Panc1 (cell line): ENCODE measurements around the gene SCGB2A2. TPM values are rescaled to one million over a fixed set of nuclear protein-coding genes. Genes with fewer than 3 reads are reported as not detected.

ENCODE experiments used
- ATAC-seq: fragments of 200-7000 bp; cut with Tn5 transposase; 2 replicates; pipeline ENCODE4 v1.9.1; 2020; ENCODE audit warnings: mild to moderate bottlenecking, moderate library complexity
- BruUV-seq: library from RNA; stranded (reverse); fragments of 400-500 nt; replicated peaks from 2 replicates; lab custom pipeline; 2021; lab: Mats Ljungman, UMichigan
- CTCF ChIA-PET: fragments of 300-600 bp; sonication (Branson Sonifier 250); formaldehyde crosslinking; loops from one replicate; lab custom pipeline; 2022; ENCODE audit warnings: antibody characterized with exemption; lab: Charles Lee
- POLR2A ChIA-PET: fragments of 300-600 bp; sonication (Branson Sonifier 250); formaldehyde crosslinking; loops from one replicate; lab custom pipeline; 2022; ENCODE audit warnings: antibody characterized with exemption; lab: Charles Lee
- DNase-seq: peaks from one replicate; pipeline ENCODE4 v3.0.0-alpha.2; 2010; ENCODE audit warnings: low read depth, low spot score
- H3K27ac ChIP-seq: 2 replicates; pipeline ENCODE4 v1.5.1; 2011; ENCODE audit warnings: mild to moderate bottlenecking, low read length, inconsistent platforms
- H3K27me3 ChIP-seq: fragments of 200-500 bp; sonication (Bioruptor generic); 2 replicates; pipeline ENCODE4 v1.6.0; 2014; ENCODE audit warnings: low read length, inconsistent platforms; ENCODE audit not compliant: control insufficient read depth, insufficient read depth
- H3K36me3 ChIP-seq: fragments of 200-500 bp; sonication (Bioruptor generic); 2 replicates; pipeline ENCODE4 v1.5.1; 2014; ENCODE audit warnings: inconsistent platforms, mild to moderate bottlenecking, low read length, moderate library complexity; ENCODE audit not compliant: control insufficient read depth, insufficient read depth
- H3K4me1 ChIP-seq: 2 replicates; pipeline ENCODE4 v1.5.1; 2011; ENCODE audit warnings: inconsistent platforms, mild to moderate bottlenecking, low read length, moderate library complexity; ENCODE audit not compliant: control insufficient read depth, insufficient read depth
- H3K4me3 ChIP-seq, 2 experiments: 2 replicates each; pipeline ENCODE4 v1.5.1; 2011 to 2012; ENCODE audit warnings: low read depth in 2 of 2, low read length in 2 of 2, mild to moderate bottlenecking in 2 of 2, inconsistent platforms in 1 of 2, moderate library complexity in 1 of 2
- H3K9me3 ChIP-seq: fragments of 200-500 bp; sonication (Bioruptor generic); 2 replicates; pipeline ENCODE4 v1.5.1; 2014; ENCODE audit warnings: low read depth, mild to moderate bottlenecking, inconsistent platforms, low read length, moderate library complexity; ENCODE audit not compliant: control insufficient read depth, insufficient read depth
- POLR2AphosphoS5 ChIP-seq: IDR thresholded peaks from 2 replicates; pipeline ENCODE4 v1.6.1; 2012; ENCODE audit warnings: mild to moderate bottlenecking, low read depth, low read length, moderate library complexity
- SIN3A ChIP-seq: IDR thresholded peaks from 2 replicates; pipeline ENCODE4 v1.6.1; 2012; ENCODE audit warnings: low read depth, mild to moderate bottlenecking, low read length, moderate library complexity, borderline replicate concordance; ENCODE audit not compliant: insufficient read depth
- TCF7L2 ChIP-seq: IDR thresholded peaks from 2 replicates; pipeline ENCODE4 v1.6.1; 2011; ENCODE audit warnings: mild to moderate bottlenecking, low read depth, low read length, inconsistent platforms
- in situ Hi-C: cut with HindIII; loops from 2 replicates; pipeline ENCODE4 v1.10.0; 2016; ENCODE audit warnings: low sequenced_read_pairs, low pct_unique_long_range_greater_than_20kb
- intact Hi-C: fragments of 100-400 bp; cut with micrococcal nuclease; formaldehyde crosslinking; loops from one replicate; pipeline ENCODE4 v1.10.0; 2022; ENCODE audit not compliant: unreplicated experiment
- total RNA-seq: library from RNA; stranded (reverse); gene quantifications from one replicate; pipeline ENCODE4 v1.2.1, GENCODE V29; 2021; ENCODE audit not compliant: unreplicated experiment
- TF ChIP-seq, protein P1 (sequence below), 2 experiments: IDR thresholded peaks; 2 replicates each; pipeline ENCODE4 v1.6.1; 2011 to 2012; ENCODE audit warnings: low read depth in 2 of 2, control low read depth in 1 of 2, low read length in 1 of 2, mild to moderate bottlenecking in 1 of 2, moderate library complexity in 1 of 2; ENCODE audit not compliant: insufficient read depth in 1 of 2
- TF ChIP-seq, protein P2 (sequence below): fragments of 450-650 bp; IDR thresholded peaks from 2 replicates; pipeline ENCODE4 v1.5.1; 2017; ENCODE audit warnings: mild to moderate bottlenecking

The SCGB2A2 gene
- total RNA-seq, 1 experiment from 2014 or later: not detected

DNA sequence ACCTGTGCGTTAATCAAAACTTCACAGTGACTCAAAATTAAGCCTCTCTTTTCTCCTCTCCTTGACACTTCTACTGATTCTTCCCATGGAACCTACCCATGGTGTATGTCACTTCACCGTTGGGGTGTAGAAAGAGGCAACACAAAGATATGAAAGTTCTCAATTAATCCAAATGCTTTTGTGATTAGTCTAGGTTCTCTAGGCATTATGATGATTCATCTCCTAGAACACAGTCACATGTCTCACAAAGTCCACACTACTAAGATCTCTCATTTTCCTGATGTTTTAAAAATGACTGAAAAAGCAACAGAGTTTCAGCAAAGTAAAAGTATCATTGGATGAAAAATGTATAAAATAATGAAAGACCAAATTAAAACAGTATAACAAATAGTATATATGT is 13.7 kb upstream of the SCGB2A2 start:
- Histone ChIP-seq H3K4me3 (no peak overlapping the region), H3K27me3 (peaks cover 2% of the 10 kb centered on the region; the same call in 1 of the 2 replicates), H3K27ac (no peak overlapping the region), H3K36me3 (no peaks in the 10 kb centered on the region), H3K4me1 (no peaks in the 10 kb centered on the region), H3K9me3 (no peaks in the 10 kb centered on the region; the same call in 1 of the 2 replicates)
- BruUV-seq: no TSS peak
- in situ Hi-C loops: loop anchor here (5.0 kb wide), 1 partner anchor 34 kb away; no protein-coding TSS in a partner anchor
- ChIA-PET POLR2A (no interaction called here), CTCF (no interaction called here)
- intact Hi-C loops: no loop called here
- ATAC-seq (no peak), DNase-seq (no peak)
- TF ChIP-seq POLR2AphosphoS5 (no peak), TCF7L2 (no peak)

DNA sequence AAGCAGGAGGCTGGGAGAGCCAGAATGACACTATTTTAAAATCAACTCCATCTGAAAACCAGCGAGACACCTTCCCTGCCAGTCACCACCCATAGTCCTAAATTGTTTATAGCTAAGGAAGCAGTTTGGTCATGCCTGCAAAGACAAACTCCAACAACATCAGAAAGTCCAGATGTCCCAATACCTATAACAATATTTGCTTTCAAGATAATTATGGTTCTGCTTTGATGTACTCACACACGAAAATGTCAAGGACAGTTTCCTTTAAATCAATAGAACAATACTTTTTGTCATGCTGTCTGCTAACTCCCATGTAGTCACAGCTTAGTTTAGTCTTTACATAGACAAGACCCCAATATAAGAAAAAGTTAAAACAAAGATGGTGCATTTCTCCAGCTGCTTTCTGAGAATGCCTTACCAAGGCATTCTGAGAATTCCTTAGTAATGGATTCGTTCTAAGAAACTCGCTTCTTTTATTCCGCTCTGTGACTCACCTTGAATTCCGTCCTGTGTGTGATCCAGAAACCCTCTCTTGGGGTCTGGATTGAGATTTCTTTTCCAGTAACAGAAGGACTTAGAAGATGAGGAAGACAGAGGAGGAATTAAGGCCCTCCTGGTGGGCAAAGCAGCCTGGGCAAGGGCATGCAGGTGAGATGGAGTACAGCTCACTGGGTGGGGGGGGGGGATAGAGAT is 9.6 kb upstream of the SCGB2A2 start:
- intact Hi-C loops: no loop called here
- ATAC-seq: no peak

More for the DNA sequence above, 9.6 kb upstream of the SCGB2A2 start:
- H3K4me3 ChIP-seq: no peak overlapping the region
- TF ChIP-seq, protein P1, sequence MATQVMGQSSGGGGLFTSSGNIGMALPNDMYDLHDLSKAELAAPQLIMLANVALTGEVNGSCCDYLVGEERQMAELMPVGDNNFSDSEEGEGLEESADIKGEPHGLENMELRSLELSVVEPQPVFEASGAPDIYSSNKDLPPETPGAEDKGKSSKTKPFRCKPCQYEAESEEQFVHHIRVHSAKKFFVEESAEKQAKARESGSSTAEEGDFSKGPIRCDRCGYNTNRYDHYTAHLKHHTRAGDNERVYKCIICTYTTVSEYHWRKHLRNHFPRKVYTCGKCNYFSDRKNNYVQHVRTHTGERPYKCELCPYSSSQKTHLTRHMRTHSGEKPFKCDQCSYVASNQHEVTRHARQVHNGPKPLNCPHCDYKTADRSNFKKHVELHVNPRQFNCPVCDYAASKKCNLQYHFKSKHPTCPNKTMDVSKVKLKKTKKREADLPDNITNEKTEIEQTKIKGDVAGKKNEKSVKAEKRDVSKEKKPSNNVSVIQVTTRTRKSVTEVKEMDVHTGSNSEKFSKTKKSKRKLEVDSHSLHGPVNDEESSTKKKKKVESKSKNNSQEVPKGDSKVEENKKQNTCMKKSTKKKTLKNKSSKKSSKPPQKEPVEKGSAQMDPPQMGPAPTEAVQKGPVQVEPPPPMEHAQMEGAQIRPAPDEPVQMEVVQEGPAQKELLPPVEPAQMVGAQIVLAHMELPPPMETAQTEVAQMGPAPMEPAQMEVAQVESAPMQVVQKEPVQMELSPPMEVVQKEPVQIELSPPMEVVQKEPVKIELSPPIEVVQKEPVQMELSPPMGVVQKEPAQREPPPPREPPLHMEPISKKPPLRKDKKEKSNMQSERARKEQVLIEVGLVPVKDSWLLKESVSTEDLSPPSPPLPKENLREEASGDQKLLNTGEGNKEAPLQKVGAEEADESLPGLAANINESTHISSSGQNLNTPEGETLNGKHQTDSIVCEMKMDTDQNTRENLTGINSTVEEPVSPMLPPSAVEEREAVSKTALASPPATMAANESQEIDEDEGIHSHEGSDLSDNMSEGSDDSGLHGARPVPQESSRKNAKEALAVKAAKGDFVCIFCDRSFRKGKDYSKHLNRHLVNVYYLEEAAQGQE (IDR thresholded peaks at IDR 0.05; ENCODE audit: insufficient read depth in 1 of 2, low read depth in 2 of 2, low read length in 1 of 2): no peak
- TF ChIP-seq SIN3A (no peak), POLR2AphosphoS5 (no peak), TCF7L2 (no peak)
- TF ChIP-seq, protein P2, sequence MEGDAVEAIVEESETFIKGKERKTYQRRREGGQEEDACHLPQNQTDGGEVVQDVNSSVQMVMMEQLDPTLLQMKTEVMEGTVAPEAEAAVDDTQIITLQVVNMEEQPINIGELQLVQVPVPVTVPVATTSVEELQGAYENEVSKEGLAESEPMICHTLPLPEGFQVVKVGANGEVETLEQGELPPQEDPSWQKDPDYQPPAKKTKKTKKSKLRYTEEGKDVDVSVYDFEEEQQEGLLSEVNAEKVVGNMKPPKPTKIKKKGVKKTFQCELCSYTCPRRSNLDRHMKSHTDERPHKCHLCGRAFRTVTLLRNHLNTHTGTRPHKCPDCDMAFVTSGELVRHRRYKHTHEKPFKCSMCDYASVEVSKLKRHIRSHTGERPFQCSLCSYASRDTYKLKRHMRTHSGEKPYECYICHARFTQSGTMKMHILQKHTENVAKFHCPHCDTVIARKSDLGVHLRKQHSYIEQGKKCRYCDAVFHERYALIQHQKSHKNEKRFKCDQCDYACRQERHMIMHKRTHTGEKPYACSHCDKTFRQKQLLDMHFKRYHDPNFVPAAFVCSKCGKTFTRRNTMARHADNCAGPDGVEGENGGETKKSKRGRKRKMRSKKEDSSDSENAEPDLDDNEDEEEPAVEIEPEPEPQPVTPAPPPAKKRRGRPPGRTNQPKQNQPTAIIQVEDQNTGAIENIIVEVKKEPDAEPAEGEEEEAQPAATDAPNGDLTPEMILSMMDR: no peak
- ChIA-PET CTCF (no interaction called here), POLR2A (no interaction called here)
- no peaks in the 10 kb centered on the region for H3K4me1 ChIP-seq
- in situ Hi-C loops: no loop called here
- H3K27me3 ChIP-seq: peaks cover 2% of the 10 kb centered on the region; the same call in 1 of the 2 replicates
- no peaks in the 10 kb centered on the region for H3K36me3 ChIP-seq
- no peak for DNase-seq
- BruUV-seq: no TSS peak
- H3K9me3 ChIP-seq: no peaks in the 10 kb centered on the region
- H3K27ac ChIP-seq: no peak overlapping the region
